ENCODE data around the gene ENTR1.
"Not testable (repeated sequence)": the region's sequence is repeated elsewhere in the genome, so short reads cannot be mapped to it uniquely, and the experiment has no call there.

ENTR1 gene

DNA sequence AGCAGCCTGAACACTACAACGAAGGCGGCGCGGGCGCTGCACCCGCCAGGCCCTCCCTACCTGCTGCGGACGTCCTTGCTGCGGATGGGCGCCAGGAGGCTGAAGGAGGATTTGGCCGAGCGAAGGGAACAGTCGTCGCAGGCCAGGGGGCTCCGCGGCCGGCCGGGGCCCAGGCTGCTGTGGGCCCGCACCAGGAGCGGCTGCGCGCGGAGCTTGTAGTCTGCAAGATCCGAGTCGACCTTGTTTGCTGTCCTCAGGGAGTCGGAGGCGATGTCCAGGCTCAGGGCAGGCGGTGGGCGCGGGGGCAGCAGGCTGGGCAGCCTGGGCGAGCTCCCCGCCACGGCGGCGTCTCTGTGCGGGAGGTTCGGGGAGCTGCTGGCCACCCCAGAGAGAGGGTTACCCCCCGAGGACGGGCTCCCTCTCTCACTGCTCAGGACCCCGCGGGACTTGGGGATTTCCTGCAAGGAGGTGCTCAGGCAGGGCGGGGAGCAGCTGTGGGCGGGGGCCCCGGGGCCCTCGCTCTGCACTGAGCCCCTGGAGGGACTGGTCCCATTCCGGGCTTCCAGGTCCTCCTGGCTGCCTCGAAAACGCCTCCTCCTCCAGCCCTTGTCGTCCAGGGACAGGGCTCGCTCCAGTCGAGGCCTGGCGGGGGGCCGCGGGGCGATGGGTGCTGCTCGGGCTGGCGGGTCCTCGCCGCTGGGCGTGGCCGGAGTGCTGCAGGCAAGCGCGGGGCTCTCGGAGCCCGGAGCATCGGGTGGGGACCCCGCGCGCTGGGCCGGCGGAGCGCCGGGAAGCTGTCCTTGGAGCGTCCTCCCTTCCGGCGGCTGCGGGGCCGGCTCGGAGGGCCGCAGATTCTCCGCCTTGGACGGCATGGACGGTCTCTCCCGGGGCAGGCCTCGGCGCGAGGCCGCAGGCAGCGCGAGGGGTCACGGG is 28.4 kb upstream of the ENTR1 start:
- peak; percentile 34 to 49 for DNase-seq (ENCODE audit: low read depth in 1 of 2, low spot score in 1 of 2)

DNA sequence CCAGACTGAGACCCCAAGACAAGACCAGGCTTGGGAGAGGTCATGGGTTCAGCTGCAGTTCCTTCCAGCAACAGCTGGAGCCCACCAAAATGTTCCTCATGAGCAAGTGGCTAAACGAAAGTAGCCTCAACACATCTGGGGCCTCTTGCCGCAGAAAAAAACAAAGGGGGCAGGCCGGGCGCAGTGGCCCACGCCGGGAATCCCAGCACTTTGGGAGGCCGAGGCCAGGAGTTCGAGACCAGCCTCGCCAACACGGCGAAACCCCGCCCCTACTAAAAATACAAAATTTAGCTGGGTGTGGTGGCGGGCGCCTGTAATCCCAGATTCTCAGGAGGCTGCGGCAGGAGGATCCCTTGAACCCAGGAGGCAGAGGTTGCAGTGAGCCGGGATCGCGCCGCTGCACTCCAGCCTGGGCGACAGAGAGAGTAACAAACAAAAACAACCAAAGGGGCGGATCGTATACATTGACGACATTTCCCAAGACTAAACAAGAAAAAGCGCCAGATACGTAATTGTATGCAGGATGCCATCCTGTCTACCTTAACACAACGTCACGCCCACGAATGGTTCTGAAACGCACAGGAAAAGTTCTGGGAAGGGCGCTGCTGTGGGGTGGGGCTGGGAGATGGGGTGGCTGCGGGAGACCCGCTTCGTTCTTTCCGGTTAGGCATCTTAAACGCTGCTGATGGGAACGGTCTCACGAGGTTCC is 27.6 kb upstream of the ENTR1 start:
- no peak for DNase-seq (ENCODE audit: low read depth in 1 of 2, low spot score in 1 of 2)

DNA sequence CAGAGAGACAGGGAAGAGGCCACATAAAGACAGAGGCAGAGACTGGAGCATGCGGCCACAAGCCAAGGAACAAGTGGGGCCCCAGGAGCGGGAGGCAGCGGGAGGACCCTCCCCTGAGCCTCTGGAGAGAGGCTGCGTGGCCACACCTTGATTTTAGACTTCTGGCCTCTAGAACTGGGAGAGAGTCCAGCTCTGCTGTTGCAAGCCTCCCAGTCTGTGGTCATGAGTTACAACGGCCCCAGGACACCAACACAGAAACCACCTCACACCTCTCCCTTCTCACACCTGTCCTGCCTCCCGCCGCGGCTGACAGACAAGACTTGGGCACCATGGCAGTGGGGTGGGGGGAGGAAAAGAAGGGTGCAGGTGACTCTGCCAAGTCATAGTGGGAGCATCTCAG is 27.0 kb upstream of the ENTR1 start:
- DNase-seq (ENCODE audit: low read depth in 1 of 2, low spot score in 1 of 2): no peak

DNA sequence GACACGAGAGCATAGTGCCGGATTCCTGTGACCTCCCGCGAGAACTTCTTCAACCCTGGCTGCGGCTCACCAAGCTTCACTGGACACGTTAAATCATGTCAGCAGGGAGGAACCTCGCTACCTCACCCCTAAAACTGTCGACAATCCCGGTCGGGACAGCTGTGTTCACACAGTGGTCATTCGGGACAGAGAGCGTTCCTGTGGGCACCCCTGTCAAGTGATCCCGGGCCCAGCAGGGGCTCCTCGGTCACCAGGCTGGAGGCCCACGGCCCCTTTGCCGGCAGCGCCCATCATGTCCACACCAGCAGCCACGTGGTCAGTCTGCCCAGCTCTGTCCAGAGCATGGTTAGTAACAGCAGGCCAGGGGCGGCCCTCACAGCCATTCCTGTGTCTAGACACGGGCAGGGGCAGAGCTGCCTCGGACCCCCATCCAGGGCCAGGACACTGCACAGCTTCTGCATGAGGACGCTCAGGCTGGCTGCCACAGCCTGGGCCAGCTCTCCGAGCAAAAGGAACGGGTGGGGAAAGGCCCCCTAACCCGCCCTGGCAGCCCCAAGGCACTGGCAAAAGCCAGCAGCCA is 25.7 kb upstream of the ENTR1 start:
- no peak for DNase-seq (ENCODE audit: low read depth in 1 of 2, low spot score in 1 of 2)

DNA sequence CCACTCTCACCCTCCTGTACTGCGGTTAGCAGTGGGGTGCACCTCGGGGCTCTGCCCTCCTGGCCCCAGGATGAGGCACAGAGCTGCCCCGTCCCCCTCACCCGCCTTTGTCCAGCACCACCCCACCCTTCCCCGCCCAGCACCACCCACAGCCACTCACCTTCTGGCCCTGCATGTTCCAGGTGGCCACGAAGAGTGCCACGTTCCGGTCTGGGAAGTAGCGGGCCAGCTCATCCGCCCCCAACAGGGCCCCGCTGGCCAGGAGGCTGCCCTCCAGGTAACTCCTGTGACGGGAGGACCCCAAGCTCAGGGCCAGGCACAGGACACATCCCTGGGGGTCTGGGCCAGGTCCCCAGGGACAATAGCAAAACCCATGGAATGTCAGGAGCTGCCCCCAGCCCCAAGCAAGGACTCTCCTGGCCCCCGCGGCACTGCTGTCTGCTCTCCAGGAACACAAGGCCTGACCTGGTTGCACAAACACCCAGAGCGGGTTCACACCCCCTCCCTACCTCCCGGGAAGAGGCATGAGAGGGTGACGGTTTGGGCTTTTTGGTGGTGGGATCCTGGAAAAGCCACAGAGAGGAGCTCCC is 24.3 kb upstream of the ENTR1 start:
- DNase-seq (ENCODE audit: low read depth in 1 of 2, low spot score in 1 of 2): no peak

DNA sequence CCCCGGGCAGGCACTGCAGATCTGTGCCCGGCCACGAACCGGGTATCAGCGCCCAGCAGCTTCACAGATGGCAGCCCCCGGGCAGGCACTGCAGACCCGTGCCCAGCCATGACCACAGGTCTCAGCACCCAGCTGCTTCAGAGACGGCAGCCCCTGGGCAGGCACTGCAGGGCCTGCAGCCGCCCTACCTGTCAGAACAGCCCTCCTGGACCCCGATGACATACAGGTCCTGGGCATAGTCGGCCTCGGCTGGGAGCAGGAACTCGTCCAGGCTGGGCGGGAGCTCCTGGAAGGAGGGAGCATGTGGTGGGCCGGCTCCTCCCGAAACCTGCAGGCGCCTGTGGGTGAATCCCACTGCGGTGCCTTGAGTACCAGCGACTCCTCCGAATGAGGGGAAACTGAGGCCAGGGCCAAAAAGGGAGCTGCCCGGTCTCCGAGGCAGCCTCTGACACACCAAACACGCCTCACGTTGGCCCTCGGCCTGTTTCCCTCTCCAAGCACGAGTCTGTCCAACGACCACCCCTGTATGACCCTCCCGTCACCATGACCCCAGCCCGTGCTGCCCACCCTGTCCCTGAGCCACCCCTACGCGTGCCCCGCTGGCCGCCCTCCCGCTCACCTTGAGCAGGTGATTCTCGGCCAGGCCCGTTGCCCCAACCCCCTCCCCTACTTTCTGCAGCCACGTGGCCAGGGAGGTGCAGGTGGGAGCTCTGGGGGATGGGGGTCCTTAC is 23.6 kb upstream of the ENTR1 start:
- no peak for DNase-seq (ENCODE audit: low read depth in 1 of 2, low spot score in 1 of 2)

DNA sequence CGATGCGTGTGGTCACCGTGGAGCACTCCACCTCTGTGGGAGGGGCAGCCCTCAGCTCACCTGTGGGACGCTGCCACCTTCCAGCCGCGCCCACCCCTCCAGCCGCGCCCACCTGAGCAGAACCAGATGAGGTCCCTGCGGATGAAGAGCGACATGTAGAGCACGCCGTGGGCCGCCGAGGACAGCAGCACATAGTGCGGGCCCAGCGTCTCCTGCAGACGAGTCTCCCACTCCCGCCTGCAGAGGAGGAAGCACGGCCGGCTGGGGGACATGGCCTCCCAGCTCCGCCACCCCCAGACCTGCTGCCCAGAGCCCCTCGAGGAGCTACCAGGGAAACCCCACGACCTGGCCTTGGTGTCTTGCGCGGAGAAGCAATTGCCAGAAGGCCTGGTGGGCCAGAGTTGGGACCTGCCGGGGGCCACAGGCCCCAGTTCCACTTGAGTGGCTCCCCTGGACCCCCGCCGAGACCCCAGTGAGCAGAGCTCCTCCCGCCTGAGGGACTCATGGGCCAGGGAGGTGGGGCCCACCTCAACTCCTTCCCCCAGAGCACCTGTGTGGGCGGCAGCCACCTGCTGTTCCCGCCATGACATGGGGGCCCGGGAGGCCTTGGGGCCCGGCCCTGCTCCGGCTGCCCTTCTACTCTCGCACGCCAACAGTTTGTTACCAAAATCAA is 22.8 kb upstream of the ENTR1 start:
- DNase-seq (ENCODE audit: low read depth in 1 of 2, low spot score in 1 of 2): no peak

DNA sequence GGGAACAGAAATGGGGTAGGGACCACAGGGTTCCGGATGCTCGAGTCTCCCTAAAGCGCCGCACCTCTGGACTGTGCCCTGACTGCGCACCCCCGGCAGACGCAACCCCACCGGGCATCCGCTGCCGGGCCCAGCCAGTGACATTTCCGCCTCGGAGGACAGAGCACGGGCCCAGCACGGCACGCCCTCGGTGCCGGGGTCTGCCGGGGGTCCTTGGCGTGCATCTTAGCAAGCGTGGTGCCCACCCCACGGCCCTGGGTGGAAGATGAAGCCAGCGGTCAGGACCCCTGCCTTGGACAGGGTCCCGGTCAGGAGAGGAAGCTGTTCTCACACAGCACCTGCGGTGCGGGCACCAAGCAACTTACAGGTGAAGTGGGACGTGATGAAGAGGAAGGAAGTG is 22.2 kb upstream of the ENTR1 start:
- no peak for DNase-seq (ENCODE audit: low read depth in 1 of 2, low spot score in 1 of 2)

DNA sequence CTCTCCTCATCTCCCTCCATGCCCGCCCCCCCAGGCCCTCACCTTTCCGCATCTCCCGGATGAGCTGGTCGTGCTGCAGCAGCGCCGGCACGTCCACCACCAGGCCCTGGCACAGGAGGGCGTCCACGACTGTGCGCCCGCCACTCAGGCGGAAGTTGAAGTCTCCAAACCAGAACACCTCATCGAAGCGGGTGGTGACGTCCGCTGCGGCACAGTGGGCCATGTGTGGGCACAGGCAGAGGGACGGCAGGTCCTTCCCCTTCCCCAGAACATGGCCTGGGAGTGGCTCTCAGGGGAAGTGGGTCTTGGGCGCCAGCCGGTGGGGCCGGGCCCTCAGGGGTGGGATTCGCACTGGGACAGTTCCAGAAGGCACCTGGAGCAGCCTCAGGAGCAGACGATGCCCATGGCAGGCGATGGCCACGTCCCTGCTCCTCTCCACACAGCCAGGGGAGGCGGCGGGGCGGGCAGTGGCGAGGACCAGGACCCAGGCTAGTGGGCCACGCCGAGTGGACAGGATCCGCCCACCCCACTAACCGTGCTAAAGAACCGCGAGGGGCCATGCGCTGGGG is 21.5 kb upstream of the ENTR1 start:
- DNase-seq (ENCODE audit: low read depth in 1 of 2, low spot score in 1 of 2): no peak

DNA sequence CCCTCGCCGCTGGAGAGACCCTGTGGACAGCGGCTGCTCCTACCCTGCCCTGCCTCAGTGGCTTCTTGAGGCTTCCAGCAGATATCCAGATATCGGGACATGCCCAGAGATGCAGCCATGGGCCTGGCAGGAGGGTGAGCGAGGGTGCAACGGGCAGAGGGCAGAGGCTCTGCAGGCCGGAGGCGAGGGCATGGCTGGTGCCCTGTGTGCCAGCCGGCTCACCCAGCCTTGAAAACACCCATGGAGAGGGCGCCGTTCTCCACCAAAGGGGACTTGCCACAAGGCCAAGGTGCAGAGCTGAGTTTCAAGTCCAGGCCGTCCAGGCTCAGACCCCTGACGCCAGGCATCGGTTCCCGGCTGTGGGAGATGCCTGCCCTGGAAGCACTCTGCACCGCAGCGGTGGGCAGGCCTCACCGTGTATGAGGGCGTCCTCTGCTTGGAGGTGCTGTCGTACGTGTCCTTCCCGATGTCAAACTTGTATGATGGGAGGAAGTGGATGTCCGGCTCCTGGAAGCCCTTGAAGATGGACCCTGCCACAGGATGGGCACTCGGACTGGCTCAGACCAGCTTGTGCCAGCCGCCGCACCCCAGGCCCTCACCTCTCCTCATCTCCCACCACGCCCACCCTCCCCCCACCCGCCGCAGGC is 20.3 kb upstream of the ENTR1 start:
- no peak for DNase-seq (ENCODE audit: low read depth in 1 of 2, low spot score in 1 of 2)

DNA sequence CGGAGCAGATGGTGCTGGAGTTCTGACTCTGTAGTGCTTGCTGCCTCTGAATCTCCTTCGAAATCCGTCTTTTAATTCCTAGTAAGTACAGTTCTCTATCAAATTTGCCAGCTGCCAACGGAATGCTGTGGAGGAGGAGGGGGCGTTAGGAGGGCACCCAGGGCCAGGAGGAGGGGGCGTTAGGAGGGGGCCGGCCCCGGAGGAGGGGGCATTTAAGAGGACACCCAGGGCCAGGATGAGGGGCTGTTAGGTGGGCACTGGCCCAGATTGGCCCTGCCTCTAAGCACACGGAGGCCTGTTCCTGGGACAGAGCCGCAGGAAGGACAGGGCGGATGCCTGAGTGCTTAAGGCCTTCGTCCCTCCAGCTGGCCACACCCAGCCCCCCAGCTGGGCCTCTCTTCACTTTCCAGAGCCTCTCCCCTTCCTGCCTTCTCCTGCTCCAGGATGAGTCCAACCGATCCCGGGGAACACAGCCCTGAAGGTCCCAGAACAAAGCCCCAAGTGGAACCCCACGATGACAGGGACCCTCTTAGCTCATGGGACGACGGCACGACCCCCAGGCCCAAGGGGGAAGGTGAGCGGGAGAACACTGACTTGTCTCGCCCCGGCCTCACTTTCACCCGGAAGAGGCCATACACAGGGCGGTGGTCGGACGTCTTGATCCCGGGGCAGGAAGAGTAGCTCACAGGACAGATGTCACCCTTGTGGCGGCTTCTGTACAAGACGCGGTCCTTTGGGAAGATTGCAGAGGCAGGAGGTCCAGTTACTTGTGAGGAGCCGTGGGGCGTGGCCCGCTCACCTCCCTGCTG is 19.5 kb upstream of the ENTR1 start:
- no peak for DNase-seq (ENCODE audit: low read depth in 1 of 2, low spot score in 1 of 2)

DNA sequence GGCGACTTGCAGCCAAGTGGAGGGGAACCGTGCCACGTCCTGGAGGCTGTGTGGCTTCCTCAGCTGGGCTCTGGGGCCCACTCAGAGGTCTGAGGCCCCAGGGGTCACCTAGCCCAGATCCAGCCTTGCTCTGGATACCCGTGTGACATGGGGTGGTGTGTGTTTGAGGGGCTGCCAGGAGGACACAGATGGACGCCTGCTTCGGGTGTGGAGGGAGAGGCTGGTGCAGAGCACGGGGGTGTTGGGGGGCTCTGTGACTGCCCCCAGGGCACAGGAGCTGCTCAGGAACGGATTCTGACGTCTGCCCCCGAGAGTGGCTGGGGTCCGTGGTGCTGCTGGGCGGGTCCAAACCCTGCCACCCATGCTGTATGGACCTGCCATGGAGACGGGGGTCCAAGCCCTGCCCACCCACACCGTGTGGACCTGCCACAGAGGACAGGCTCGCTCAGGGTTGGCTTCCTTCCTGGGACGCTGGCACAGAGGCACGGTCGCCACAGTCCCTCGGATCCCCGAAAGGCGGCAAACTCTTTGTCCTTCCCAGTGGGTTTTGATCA is 18.7 kb upstream of the ENTR1 start:
- DNase-seq (ENCODE audit: low read depth in 1 of 2, low spot score in 1 of 2): no peak

DNA sequence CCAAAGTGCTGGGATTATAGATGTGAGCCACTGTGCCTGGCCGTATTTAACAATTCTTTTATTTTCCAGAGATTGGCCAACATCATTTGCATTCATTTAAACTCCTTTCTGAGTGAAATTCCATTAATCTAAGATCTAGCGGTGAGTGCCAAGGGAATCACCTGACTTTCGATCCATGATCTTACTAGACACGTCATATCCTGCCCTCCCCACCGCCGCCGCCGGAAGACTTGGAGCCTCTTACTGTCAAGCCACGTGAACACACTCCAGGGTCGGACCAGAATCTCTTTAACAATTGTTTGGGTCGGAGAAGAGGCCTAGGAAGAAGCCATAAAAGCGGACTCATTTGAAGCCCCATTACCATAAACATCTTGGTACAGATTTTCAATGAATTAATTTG is 16.4 kb upstream of the ENTR1 start:
- DNase-seq (ENCODE audit: low read depth in 1 of 2, low spot score in 1 of 2): no peak

DNA sequence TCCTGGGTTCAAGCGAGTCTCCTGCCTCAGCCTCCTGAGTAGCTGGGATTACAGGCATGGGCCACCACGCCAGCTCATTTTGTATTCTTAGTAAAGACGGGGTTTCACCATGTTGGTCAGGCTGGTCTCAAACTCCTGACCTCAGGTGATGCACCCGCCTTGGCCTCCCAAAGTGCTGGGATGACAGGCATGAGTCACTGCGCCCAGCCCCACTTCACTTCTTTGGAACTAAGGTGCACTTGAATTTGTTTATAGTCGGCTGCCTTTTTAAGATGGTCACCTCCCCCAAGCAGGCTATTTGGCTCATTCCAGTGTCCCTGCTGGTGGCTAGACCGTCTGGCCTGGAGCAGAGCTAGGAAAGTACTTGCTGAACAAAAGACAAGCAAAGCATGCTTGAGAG is 15.0 kb upstream of the ENTR1 start:
- not testable (repeated sequence) for DNase-seq (ENCODE audit: low read depth in 1 of 2, low spot score in 1 of 2)

DNA sequence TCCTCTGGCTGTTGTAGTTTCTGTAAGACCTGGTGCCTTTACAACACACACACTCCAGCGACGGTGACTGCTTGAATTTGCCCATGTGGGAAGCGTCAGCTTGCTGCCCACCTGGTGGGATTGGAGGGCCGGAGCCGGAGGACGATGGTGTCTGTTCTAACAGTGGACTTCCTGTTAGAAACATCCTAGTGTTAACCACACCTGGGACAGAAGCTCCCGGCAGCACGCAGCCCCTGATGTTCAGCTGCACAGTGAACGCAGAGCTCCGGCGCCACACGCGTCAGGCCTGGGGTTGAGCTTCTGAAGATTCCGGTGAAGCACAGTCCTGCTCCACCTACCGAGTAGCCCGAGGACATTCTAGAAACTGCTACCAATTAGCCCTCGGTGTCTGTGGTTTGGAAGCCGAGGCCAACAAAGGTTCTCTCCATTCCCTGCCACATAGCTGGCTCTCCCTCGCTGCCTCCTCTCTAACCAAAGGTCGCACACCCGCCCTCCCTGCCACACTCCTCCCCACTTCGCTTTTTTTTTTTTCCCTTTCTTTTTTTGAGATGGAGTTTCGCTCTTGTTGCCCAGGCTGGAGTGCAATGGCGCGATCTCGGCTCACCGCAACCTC is 14.4 kb upstream of the ENTR1 start:
- DNase-seq (ENCODE audit: low read depth in 1 of 2, low spot score in 1 of 2): no peak

DNA sequence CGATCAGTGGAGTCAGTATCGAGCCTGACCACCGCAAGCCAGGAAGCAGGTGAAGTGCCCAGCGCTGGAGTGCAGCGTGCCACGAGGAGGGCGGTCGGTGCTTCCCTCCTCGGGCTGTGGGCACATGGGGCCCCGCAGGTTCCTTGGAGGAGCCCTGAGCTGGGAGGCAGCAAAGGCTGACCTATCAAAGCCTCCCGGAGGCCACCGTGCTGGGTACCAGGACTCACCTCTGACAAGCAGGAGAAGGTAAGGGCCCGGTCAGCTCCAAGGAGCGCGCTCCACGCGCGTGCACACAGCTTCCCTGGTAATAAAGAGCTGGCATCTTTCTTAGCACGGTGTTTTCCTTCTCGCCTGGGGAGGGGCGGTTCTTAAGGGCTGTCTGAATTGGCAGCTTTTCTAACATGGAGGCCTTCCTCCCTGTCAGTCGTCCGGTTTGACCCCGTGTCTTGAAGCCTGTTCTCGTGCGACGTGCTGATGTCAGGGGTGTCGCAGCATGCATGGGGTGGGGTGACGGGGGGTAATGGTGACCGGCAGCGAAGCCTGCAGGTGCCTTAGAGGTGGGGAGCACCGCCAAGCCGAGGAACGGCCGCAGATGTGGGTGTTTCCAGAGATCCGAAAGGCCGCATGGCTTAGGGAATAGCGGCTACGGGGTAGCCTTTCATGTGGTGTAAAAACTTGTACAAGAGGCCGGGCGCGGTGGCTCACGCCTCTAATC is 13.2 kb upstream of the ENTR1 start:
- no peak for DNase-seq (ENCODE audit: low read depth in 1 of 2, low spot score in 1 of 2)

DNA sequence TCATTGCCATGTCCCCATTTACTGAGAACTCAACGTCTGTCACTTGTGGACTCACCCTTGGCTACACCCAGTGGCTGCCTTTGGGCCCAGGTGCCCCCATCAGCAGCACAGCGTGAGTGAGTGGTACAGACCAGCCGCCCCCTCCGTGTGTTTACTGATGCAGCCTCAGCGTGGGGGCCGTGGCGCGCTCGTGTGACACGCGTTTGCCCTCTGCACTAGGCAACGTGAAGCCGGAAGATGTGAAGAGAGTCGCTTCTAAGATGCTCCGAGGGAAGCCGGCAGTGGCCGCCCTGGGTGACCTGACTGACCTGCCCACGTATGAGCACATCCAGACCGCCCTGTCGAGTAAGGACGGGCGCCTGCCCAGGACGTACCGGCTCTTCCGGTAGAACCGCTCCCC is 12.5 kb upstream of the ENTR1 start:
- DNase-seq (ENCODE audit: low read depth in 1 of 2, low spot score in 1 of 2): no peak

DNA sequence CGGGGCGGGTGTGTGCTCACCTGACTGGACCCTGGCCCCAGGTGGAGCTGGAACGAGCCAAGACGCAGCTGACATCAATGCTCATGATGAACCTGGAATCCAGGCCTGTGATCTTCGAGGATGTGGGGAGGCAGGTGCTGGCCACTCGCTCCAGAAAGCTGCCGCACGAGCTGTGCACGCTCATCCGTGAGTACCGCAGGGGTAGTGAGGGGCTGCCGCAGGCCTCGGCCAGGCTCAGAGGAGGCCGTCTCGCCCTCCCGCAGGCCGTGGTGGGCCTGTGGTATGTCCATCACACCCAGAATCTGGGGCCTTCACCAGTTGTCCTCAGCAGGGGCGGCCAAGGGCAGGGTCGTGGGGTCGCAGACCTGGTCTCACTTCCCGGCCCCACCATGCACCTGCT is 11.4 kb upstream of the ENTR1 start:
- no peak for DNase-seq (ENCODE audit: low read depth in 1 of 2, low spot score in 1 of 2)

Measured in stimulated activated CD4-positive, alpha-beta T cell treated with anti-CD3 and anti-CD28 coated beads, Interleukin-15, amount 100 ng/mL, for 1 hour (primary cell).